PC-3 (cell line): ENCODE measurements around the gene SMIM28.

Source experiments
- EZH2phosphoT487 ChIP-seq: fragments of 300-600 bp; sonication (generic); IDR thresholded peaks from 2 replicates; pipeline ENCODE4 v1.6.1; 2018; ENCODE audit warnings: mild to moderate bottlenecking, antibody characterized with exemption, low read length, borderline replicate concordance
- TF ChIP-seq, protein P1 (sequence below): fragments of 300-600 bp; sonication (generic); conservative IDR thresholded peaks from 2 replicates; pipeline ENCODE4 v1.5.1; 2017; ENCODE audit warnings: antibody characterized with exemption, low read depth, mild to moderate bottlenecking, low read length

GRCh38 chr6:138421608-138422007, 43.9 kb downstream of the SMIM28 start:
- TF ChIP-seq EZH2phosphoT487: no peak
- TF ChIP-seq, protein P1, sequence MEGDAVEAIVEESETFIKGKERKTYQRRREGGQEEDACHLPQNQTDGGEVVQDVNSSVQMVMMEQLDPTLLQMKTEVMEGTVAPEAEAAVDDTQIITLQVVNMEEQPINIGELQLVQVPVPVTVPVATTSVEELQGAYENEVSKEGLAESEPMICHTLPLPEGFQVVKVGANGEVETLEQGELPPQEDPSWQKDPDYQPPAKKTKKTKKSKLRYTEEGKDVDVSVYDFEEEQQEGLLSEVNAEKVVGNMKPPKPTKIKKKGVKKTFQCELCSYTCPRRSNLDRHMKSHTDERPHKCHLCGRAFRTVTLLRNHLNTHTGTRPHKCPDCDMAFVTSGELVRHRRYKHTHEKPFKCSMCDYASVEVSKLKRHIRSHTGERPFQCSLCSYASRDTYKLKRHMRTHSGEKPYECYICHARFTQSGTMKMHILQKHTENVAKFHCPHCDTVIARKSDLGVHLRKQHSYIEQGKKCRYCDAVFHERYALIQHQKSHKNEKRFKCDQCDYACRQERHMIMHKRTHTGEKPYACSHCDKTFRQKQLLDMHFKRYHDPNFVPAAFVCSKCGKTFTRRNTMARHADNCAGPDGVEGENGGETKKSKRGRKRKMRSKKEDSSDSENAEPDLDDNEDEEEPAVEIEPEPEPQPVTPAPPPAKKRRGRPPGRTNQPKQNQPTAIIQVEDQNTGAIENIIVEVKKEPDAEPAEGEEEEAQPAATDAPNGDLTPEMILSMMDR: no peak
